HUES48 (cell line): Measurements from ENCODE around the gene IGSF3.

ENCODE experiments used
- H3K27ac ChIP-seq: one replicate; pipeline ENCODE4 v1.7.0; 2013; ENCODE audit warnings: low read depth, low read length, inconsistent platforms
- H3K27me3 ChIP-seq: 2 replicates; pipeline ENCODE4 v1.6.1; 2013; ENCODE audit warnings: mild to moderate bottlenecking, low read length; ENCODE audit not compliant: control insufficient read depth, insufficient read depth
- H3K36me3 ChIP-seq: 2 replicates; pipeline ENCODE4 v1.6.1; 2013; ENCODE audit warnings: low read length; ENCODE audit not compliant: control insufficient read depth, insufficient read depth
- H3K4me1 ChIP-seq: 2 replicates; pipeline ENCODE4 v1.6.1; 2013; ENCODE audit warnings: mild to moderate bottlenecking, low read length; ENCODE audit not compliant: control insufficient read depth, insufficient read depth
- H3K4me3 ChIP-seq: 2 replicates; pipeline ENCODE4 v1.5.1; 2013; ENCODE audit warnings: mild to moderate bottlenecking, low read depth, low read length
- H3K9ac ChIP-seq: 2 replicates; pipeline ENCODE4 v1.6.1; 2013; ENCODE audit warnings: mild to moderate bottlenecking, low read depth, low read length, moderate library complexity
- H3K9me3 ChIP-seq: 2 replicates; pipeline ENCODE4 v1.6.1; 2013; ENCODE audit warnings: low read length; ENCODE audit not compliant: control insufficient read depth, insufficient read depth

Gene IGSF3

GRCh38 chr1:116706123-116706522 is 38.6 kb upstream of the IGSF3 start:
- Histone ChIP-seq H3K36me3 (no peaks in the 10 kb centered on the region), H3K27ac (no peak overlapping the region)

GRCh38 chr1:116704278-116704677 is 36.7 kb upstream of the IGSF3 start:
- H3K9me3 ChIP-seq = no peaks in the 10 kb centered on the region; the same call in 1 of the 2 replicates
- no peaks in the 10 kb centered on the region for H3K36me3 ChIP-seq
- no peak overlapping the region for H3K9ac ChIP-seq
- no peak overlapping the region for H3K4me3 ChIP-seq
- H3K4me1 ChIP-seq = no peaks in the 10 kb centered on the region
- H3K27me3 ChIP-seq = no peaks in the 10 kb centered on the region
- no peak overlapping the region for H3K27ac ChIP-seq

More at GRCh38 chr1:116706123-116706522, 38.6 kb upstream of the IGSF3 start:
- Histone ChIP-seq H3K4me1 (no peaks in the 10 kb centered on the region; the same call in 1 of the 2 replicates), H3K27me3 (no peaks in the 10 kb centered on the region), H3K4me3 (no peak overlapping the region), H3K9ac (no peak overlapping the region), H3K9me3 (no peaks in the 10 kb centered on the region; the same call in 1 of the 2 replicates)

- H3K36me3 ChIP-seq = no peaks in the 10 kb centered on the region
- H3K9me3 ChIP-seq = no peaks in the 10 kb centered on the region
- H3K27ac ChIP-seq = no peak overlapping the region
- H3K4me1 ChIP-seq = peaks cover 14% of the 10 kb centered on the region
- H3K27me3 ChIP-seq = no peaks in the 10 kb centered on the region
- H3K9ac ChIP-seq = no peak overlapping the region
- no peak overlapping the region for H3K4me3 ChIP-seq
Observed at GRCh38 chr1:116699605-116700004, 32.1 kb upstream of the IGSF3 start.

GRCh38 chr1:116698244-116698595 is 30.7 kb upstream of the IGSF3 start:
- H3K4me3 ChIP-seq = no peak overlapping the region
- peaks cover 14% of the 10 kb centered on the region for H3K4me1 ChIP-seq
- no peaks in the 10 kb centered on the region for H3K9me3 ChIP-seq
- H3K9ac ChIP-seq = no peak overlapping the region
- H3K27ac ChIP-seq = no peak overlapping the region
- H3K36me3 ChIP-seq = no peaks in the 10 kb centered on the region
- H3K27me3 ChIP-seq = no peaks in the 10 kb centered on the region

- Histone ChIP-seq H3K36me3 (no peaks in the 10 kb centered on the region), H3K27me3 (no peaks in the 10 kb centered on the region), H3K4me3 (no peak overlapping the region)
Observed at GRCh38 chr1:116697548-116698243, 30.2 kb upstream of the IGSF3 start.

GRCh38 chr1:116694524-116694923 is 27.0 kb upstream of the IGSF3 start:
- no peak overlapping the region for H3K27ac ChIP-seq
- H3K4me3 ChIP-seq = no peak overlapping the region
- H3K36me3 ChIP-seq = no peaks in the 10 kb centered on the region
- no peak overlapping the region for H3K9ac ChIP-seq
- no peaks in the 10 kb centered on the region for H3K9me3 ChIP-seq
- H3K4me1 ChIP-seq = peaks cover 23% of the 10 kb centered on the region
- no peaks in the 10 kb centered on the region for H3K27me3 ChIP-seq

More at GRCh38 chr1:116697548-116698243, 30.2 kb upstream of the IGSF3 start:
- Histone ChIP-seq H3K9ac (no peak overlapping the region), H3K9me3 (no peaks in the 10 kb centered on the region), H3K27ac (no peak overlapping the region), H3K4me1 (peaks cover 14% of the 10 kb centered on the region)

GRCh38 chr1:116693759-116694480 is 26.4 kb upstream of the IGSF3 start:
- Histone ChIP-seq H3K9ac (no peak overlapping the region), H3K4me1 (peaks cover 23% of the 10 kb centered on the region), H3K36me3 (no peaks in the 10 kb centered on the region), H3K27me3 (no peaks in the 10 kb centered on the region), H3K4me3 (no peak overlapping the region), H3K9me3 (no peaks in the 10 kb centered on the region), H3K27ac (no peak overlapping the region)

GRCh38 chr1:116692879-116693278 is 25.3 kb upstream of the IGSF3 start:
- H3K36me3 ChIP-seq = no peaks in the 10 kb centered on the region
- H3K27ac ChIP-seq = no peak overlapping the region
- H3K4me1 ChIP-seq = peaks cover 24% of the 10 kb centered on the region
- no peaks in the 10 kb centered on the region for H3K27me3 ChIP-seq
- H3K9me3 ChIP-seq = no peaks in the 10 kb centered on the region
- no peak overlapping the region for H3K9ac ChIP-seq
- no peak overlapping the region for H3K4me3 ChIP-seq

- Histone ChIP-seq H3K27me3 (no peaks in the 10 kb centered on the region), H3K9ac (no peak overlapping the region), H3K9me3 (no peaks in the 10 kb centered on the region), H3K4me1 (peaks cover 15% of the 10 kb centered on the region; the same call in 1 of the 2 replicates), H3K36me3 (no peaks in the 10 kb centered on the region), H3K27ac (no peak overlapping the region), H3K4me3 (no peak overlapping the region)
Observed at GRCh38 chr1:116690849-116691406, 23.4 kb upstream of the IGSF3 start.

- H3K9me3 ChIP-seq = no peaks in the 10 kb centered on the region
- no peaks in the 10 kb centered on the region for H3K36me3 ChIP-seq
- no peak overlapping the region for H3K9ac ChIP-seq
- H3K27ac ChIP-seq = no peak overlapping the region
- H3K4me3 ChIP-seq = no peak overlapping the region
- H3K4me1 ChIP-seq = peaks cover 15% of the 10 kb centered on the region; the same call in 1 of the 2 replicates
- H3K27me3 ChIP-seq = no peaks in the 10 kb centered on the region
Observed at GRCh38 chr1:116690396-116690848, 22.9 kb upstream of the IGSF3 start.
